Glomerular visceral epithelial cell (primary cell): ENCODE measurements around the gene KIF4A.
A peak's percentile ranks its signal among the peaks of the same experiment; 100 is the strongest.
"Not testable (repeated sequence)": the region's sequence is repeated elsewhere in the genome, so short reads cannot be mapped to it uniquely, and the experiment has no call there.

ENCODE experiments used
- DNase-seq: peaks from one replicate; pipeline ENCODE4 v3.0.0-alpha.2; 2016; ENCODE audit errors: extremely low spot score

KIF4A gene

GRCh38 chrX:70289793-70290770, at the start of gene KIF4A, which contains the start of gene PDZD11:
TSS of gene KIF4A (plus strand) at chrX:70290104. CDS start at chrX:70290459, 355 bp downstream.
TSS of gene PDZD11 (minus strand) at chrX:70289927. CDS start at chrX:70289341, 586 bp downstream.
- peak; percentile 82 for DNase-seq

- no peak for DNase-seq
Measured at GRCh38 chrX:70240751-70241150, 49.2 kb upstream of the KIF4A start.

- no peak for DNase-seq
Measured at GRCh38 chrX:70241501-70241900, 48.4 kb upstream of the KIF4A start.

DNA sequence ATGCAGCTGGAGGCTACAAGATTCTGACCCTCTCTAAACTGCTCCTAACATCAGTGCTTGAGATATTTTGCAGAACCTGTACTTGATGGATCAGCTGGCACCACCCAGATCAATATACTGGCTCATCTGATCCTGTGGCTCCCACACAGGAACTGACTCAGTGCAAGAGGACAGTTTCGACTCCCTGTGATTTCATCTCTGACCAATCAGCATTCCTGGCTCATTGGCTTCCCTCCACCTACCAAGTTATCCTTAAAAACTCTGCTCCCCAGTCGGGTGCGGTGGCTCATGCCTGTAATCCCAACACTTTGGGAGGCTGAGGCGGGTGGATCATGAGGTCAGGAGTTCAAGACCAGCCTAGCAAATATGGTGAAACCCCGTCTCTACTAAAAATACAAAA, 46.3 kb upstream of the KIF4A start:
- not testable (repeated sequence) for DNase-seq

- DNase-seq, result no peak
Measured at GRCh38 chrX:70244881-70245280, 45.0 kb upstream of the KIF4A start.

GRCh38 chrX:70247252-70247651, 42.7 kb upstream of the KIF4A start:
- DNase-seq, result no peak

GRCh38 chrX:70252491-70252890, 37.4 kb upstream of the KIF4A start:
- no peak for DNase-seq

DNA sequence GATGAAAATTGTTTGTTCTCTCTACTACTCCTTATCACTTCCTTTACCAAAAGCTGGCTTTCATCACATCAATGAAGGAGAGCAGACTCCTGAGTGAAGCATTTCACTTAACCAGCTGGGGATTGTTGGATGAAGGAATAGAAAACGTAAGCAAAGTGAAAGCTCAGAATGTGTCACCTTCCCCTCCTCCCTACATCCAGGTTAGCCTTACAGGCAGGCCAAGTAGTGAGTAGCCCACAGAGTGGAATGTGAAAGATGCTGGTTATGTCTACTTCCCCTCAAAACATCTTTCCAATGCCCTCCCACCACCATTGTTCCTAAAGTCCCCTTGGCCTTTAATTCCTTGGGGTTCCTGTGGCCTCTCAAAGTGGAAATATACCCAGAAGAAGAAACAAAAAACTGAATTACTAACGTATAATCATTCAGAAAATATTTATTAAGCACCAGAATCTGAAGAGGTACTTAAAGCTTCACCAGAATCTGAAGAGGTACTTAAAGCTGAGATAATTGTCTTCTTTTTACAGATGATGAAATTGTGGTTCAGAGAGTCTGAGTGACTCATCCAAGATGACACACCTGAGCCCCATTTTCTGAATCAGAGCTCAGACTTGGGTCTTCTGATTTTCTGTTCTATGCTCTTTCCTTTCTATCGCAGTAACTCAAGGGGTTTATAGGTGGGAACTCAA, 36.4 kb upstream of the KIF4A start:
- peak; percentile 51 for DNase-seq

DNA sequence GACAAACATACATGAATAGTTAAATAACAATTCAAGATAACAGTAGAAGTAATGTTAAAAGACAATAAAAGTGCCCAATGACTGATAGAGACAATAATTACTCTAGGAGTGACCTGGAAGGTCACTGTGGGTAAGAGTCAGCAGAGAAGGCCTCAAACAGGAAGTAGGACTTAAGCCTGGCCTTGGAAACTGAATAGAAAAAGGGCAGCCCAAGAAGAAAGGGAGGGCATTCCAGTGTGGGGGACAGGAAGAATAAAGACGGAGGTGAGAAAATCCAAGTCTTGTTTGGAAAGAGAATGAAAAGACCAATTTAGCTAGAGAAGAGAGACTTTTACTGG, 35.9 kb upstream of the KIF4A start:
- DNase-seq, result peak; percentile 43

- no peak for DNase-seq
Measured at GRCh38 chrX:70254909-70255308, 35.0 kb upstream of the KIF4A start.

DNA sequence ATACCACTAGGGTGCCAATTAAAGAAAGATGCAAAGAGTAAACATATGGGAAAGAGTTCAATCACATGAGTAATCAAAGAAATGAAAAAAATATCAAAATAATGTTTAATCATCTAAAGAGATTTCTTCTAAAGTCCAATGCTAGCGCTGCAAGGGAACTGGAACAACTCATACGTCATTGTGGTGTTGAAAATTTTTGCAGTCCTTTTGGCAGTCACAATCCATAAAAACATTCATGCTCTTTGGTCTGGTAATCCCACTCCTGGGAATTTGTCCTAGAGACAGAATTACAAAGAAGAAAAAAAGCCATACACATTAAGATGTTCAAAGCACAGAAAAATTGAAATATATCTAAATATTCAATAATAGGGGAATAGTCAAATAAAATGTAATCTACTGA, 34.5 kb upstream of the KIF4A start:
- no peak for DNase-seq

DNA sequence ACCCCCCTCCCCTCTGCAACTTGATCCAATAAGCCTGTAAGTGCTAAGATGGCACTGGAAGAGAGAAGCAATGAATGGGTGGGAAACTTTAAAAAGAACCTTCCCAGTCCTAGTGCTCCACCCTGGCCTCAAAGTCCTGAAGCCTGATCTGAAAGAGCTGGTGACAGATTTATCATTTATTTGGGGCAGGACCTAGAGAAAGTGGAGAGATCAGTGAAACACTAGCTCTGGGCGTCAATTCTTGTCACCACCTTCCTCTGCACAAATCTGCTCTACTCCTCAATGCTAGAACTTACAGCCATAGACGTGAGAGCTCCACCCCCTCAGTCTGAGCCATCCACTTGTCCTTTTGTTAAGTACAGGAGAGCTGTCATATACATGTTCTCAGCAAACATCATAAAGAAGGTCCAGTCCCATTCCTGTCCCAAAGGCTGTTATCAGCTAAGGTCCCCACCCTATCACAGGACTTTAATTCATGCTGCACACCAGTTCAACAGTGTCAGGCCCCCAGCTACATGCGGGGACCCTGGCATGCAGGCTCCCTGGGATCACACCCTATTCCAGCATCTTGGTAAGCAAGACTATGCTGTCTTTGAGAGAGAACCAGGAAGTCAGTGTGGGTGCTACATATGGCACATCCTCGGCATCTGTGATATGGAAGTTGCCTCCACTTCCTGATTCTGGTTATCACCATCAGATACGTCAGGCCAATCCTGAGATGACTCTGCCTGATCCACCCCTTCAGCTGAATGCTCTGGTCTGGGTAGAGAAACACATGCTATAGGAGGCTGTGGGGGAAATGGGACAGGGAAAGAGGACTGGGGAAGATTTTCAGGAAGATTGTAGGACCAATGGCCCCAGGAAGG, 32.2 kb upstream of the KIF4A start:
- no peak for DNase-seq

DNA sequence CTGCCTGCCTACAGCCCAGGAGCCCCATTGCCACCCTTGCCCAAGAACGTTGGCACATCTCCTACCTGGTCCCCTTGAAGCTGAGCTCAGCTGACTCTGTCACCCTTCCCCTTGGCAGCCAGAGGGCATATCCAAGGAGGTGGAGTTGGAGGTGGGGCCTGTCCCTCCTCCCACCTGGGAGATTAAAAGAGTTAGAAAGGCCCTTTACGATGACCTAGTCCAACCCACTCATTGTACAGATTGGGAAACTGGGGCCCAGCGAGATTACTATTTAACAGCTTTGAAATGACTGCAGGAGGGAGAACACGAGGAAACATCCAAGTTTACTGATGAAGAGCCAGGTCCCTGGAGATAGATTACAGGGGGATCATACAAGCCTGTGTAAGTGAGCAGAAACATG, 29.8 kb upstream of the KIF4A start, which contains the start of gene P2RY4:
P2RY4 (minus strand) TSS at position 101 of the 400 bp plus-strand sequence. CDS start 580 bp downstream, outside the sequence.
- DNase-seq, result no peak

- peak; percentile 57 for DNase-seq
Measured at GRCh38 chrX:70262952-70263567, 26.8 kb upstream of the KIF4A start.

DNA sequence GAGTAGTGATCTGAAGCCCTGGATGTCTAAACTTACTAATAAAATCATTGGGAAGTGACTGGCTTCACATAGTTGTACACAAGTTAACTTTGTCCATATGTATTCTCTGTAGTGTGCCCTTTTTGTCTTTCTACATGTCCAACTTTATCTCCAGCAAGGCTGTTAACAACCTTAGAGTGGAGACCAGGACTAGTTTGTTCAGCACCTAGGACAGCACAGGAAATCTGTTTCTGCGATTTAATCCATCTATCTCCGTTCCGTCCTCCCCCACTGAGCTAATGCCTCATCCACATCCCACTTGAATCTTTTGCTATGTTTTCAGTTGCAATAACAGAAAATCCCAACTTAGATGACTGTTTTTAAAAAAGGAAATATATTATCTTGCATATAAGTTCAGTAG, 25.1 kb upstream of the KIF4A start:
- no peak for DNase-seq

GRCh38 chrX:70268034-70268433, 21.9 kb upstream of the KIF4A start, which contains the start of gene ARR3:
TSS of gene ARR3 (plus strand) at chrX:70268334. CDS start at chrX:70269386, 1,052 bp downstream.
- DNase-seq, result no peak

DNA sequence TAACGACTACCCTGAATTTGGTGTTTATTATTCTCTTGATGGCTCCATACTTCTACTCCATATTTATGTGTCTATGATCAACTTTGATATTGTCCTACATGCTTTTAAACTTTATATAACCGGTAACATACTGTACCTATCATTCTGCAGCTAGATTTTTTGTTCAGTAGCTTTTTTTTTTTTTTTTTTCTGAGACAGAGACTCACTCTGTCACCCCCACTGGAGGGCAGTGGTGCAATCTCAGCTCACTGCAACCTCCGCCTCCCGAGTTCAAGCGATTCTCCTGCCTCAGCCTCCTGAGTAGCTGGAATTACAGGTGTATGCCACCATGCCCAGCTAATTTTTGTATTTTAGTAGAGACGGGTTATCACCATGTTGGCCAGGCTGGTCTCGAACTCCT, 15.9 kb upstream of the KIF4A start:
- DNase-seq, result not testable (repeated sequence)

- DNase-seq, result no peak
Measured at GRCh38 chrX:70279081-70279480, 10.8 kb upstream of the KIF4A start.

- no peak for DNase-seq
Measured at GRCh38 chrX:70280573-70280972, 9.3 kb upstream of the KIF4A start.

DNA sequence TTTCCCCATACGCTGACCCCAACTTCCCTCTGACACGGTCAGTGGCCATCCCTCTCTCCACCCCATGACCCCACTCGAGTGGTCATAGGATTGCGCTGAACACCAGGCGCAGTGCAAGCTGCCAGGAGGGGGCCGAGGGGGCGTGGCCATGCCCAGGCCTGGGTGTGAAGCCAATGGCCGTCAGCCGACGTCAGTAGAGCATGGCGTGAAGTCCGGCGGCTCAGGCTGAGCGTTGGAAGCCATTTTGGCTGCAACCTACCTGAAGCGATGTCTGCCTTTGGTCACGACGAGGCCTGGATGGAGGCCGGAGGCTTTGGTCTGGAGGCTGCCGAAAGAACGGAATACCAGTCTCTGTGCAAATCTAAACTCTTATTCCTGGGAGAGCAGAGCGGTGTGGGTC, 8.0 kb upstream of the KIF4A start, which contains the start of gene RAB41:
RAB41 (plus strand) TSS at position 222 of the 400 bp plus-strand sequence; CDS start at position 268, 46 bp downstream.
- DNase-seq, result no peak

DNA sequence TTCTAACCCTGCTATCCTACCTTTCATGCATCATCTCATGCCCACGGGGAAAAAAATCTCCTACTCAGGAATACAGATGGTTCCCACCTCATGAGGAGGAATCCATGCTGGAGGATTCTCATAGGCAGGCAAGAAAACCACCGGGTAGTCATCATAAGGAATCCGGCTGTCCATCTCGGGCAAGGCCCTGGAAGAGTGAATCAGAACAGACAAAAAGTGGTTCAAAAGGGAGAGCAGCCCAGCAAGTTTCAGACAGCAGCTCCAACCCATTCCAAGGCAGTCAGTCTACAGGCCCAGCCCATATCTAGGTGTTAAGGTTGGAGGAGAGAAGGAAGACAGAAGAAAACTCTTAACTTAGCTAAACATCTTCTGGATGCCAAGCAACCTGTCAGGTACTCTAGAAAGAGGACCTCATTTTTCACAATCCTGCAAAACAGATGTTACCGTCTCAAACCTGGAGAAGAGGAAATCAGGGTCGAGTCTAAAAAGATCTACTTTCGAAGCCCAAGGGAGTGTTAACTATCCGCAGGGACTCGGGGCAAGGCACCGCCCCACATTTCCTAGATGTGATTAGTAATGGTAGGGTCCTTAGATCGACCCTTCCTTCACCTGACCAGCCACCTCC, 624 bp upstream of the KIF4A start:
- DNase-seq, result no peak
